Activated CD8-positive, alpha-beta memory T cell treated with anti-CD3 and anti-CD28 coated beads for 24 hours (primary cell): ENCODE measurements around the gene C1orf198.

Source experiments
- DNase-seq: peaks from one replicate; pipeline ENCODE4 v3.0.0-alpha.2; 2020

The C1orf198 gene

DNA sequence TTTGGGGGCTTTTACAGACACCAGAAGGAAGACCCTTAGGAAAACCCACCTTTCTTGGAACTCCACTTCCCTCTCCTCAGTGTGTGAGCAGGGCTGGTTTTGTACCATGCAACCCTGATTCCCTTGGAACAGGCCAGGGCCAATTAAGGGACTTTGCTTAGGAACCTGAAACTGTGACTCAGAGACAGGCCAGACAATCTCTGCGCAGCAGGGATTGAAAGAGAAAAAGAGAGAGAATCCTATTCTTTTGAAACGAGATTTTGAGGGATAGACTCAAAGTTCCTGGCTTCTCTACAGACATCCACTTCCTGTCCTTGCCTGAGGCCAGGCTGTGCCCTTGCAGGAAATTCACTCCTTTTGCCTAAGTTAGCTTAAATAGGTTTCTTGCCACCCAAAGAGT is 23.1 kb upstream of the C1orf198 start:
- DNase-seq: no peak

GRCh38 chr1:230884646-230885045 is 16.3 kb upstream of the C1orf198 start:
- DNase-seq: no peak

- DNase-seq: no peak
Observed at GRCh38 chr1:230883967-230884366, 15.6 kb upstream of the C1orf198 start.

DNA sequence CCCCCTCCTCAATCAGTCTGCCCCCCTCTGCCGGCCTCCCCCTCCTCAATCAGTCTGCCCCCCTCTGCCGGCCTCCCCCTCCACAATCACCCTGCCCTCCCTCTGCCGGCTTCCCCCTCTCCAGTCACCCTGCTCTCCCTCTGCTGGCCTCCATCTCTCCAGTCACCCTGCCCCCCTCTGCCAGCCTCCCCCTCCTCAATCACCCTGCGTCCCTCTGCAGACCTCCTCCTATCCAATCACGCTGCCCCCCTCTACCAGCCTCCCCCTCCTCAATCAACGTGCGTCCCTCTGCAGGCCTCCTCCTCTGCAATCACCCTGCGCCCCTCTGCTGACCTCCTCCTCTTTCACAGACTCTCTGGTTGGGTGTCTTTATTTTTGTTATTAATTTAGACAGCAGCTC is 11.5 kb upstream of the C1orf198 start:
- no peak for DNase-seq

- DNase-seq: no peak
Observed at GRCh38 chr1:230878591-230878990, 10.3 kb upstream of the C1orf198 start.

- DNase-seq: no peak
Observed at GRCh38 chr1:230877924-230878590, 9.7 kb upstream of the C1orf198 start.

GRCh38 chr1:230877146-230877923 is 9.0 kb upstream of the C1orf198 start:
- DNase-seq: no peak

DNA sequence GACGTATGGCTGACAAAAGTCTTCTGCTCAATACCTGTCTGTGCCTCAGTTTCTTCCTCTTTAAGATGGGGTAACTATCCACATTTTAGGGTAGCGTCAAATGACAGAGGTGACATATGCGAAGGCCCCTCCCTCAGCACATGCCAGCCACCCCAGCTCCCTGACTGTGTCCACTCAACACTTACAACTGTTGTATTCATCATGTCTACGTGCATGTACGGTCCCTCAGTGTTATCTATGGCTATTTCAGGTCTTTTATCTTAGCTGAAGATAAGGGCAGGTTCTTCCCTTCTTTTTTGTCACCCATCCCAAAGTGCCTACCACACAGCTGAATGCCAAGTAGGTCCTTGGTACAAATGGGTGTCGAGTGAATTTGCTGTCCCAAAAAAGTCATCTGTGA is 8.3 kb upstream of the C1orf198 start:
- no peak for DNase-seq

DNA sequence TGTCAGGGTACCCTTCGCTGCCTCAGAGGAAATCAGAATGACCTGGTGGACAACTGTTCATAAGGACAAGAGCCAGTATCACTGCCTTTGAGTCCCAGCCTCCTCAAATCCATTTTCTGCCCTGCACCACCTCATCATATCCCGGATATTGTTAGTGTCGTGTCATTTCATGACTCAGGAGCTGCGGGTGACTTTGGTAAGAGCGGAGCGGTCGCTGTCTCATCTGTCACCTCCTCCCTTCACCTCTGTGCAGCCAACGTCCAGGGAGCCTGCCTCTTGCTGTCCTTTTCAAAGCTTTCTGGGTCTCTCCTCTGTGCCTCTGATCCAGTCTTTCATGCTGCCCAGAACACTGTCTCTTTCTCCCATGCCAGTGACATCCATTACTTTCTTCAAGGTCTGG is 7.0 kb upstream of the C1orf198 start:
- no peak for DNase-seq

- no peak for DNase-seq
Observed at GRCh38 chr1:230870916-230871315, 2.6 kb upstream of the C1orf198 start.

DNA sequence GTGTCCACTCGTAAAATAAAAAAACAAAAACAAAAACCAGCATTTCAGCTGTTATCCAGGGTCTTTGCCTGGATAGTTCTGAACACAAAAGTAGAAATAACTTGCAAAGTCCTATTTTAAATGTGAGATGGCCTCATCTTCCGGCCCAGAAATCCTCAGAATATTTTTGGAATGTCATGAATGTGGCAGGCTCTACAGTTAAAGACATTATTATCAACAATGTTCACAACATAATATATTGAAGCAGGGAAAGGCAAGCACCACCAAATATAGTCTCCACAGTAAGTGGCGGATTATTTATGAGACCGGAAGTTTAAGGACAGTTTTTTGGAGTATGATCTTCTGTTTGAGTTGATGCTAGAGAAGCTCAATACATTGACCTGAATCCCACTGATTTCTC is 1.2 kb upstream of the C1orf198 start:
- DNase-seq: no peak

GRCh38 chr1:230868736-230869385 is 540 bp upstream of the C1orf198 start:
- DNase-seq: no peak

DNA sequence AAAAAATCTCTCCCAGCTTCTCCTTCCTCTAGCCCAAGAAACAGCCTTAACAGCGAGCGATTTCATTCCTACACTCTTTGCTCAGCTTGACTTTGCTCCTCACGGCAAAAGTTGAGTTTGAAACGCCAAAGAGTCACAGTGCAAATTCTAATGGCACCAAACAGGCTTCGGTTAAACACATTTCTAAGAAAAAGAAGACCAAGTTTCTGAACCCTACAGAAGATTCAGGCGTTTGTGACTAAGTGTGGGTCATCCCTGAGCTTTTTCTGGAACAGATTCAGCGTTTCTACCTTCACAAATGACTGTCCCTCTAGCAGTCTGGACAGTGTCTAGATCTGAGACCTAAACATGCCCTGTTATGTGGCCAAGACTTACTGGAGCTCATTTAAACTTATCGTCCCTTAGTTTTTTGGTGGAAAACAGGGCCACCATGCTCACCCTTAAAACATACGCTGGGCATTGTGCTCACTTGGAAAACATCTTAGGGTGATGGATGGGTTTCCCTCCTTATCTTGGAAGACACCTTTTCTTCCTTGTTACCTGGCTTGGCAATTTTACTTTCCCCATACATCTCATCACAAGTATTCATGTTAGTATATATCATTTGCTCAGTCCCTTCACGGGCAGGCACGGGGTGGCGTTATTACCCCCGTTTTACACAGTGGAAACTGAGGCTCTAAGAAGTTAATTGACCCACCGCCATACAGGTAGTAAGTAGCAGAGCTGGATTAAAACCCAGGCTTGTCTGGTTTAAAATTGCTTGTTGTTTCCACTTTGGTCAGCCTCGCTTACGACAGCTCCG is 1.0 kb downstream of the C1orf198 start:
- DNase-seq: no peak

DNA sequence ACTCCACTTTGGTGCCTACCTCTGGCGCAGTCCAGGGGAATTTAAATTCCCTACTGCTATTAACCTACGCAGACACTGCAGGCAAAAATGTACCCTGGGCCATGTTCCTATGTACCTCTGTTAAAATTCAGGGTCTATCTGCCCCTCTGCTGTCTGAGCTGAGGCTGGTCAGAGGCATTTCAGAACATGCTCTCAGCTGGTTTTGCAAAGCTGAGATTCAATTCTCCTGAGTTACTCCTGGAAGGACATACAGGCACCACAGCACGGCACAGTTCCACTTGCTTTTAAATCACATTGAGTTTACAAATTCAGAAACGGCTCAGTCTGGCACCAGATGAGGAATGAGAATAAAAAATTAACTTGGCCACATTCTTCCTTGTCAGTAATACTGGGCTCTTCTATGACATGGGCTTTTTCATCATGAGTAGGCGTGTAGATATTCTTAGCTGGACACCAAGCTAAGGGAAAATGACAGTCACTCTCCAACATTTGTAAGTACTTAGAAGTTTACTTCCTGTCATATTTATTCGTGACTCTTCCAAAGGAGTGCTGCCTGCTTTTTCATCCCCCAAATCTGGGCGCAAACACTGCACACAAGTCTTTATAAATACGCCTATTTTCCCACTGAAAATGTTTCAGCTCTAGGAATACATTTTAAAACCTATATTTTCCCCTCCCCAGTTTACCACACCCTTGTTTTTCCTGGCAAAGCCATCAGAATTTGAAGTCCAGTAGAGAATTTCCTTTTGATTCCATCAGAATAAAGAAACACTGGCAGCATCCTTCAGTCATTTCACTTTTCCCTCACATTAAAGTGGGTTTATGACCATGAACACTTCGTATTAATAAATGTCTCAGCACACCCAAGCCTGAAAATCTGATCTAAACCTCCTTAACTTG is 1.9 kb downstream of the C1orf198 start:
- no peak for DNase-seq

- no peak for DNase-seq
Observed at GRCh38 chr1:230865062-230865817, 3.1 kb downstream of the C1orf198 start.

DNA sequence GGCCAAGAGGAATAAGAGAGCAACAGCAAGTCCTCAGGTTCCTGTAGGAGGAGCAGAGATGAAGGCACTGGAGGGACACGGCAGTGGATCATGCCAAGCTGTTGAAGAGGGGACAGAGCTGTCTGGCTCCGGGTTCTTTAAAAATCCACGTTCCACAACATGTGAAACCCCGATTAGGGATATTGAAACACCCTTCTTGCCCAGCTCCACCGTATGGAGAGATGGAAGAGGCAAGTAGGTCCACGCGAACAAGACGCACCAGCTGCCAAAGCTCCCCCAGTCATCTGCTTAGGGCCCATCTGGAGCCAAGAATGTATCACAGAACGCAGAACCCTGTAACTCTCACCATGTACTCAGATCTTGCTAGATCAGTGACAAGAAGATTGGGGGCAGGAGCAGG is 3.9 kb downstream of the C1orf198 start:
- DNase-seq: no peak

DNA sequence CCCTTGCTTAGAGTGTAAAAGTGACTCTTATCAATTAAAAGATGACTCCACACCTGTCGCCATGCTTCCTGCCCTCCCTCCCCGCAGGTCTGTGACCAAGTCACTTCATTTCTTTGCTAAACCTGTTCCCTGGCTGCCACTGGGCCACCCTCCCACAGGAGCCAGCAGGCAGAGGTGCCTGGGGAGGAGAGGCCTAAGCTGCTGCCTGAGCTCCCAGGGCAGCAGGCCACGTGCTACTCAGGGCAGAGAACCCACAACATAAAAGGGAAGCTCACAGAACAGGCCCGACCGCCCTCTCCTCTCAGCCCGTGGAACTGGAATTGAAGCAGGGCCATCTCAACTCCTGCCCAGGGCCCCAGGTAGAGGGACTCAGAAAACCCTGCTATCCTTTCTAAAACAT is 4.9 kb downstream of the C1orf198 start:
- no peak for DNase-seq

DNA sequence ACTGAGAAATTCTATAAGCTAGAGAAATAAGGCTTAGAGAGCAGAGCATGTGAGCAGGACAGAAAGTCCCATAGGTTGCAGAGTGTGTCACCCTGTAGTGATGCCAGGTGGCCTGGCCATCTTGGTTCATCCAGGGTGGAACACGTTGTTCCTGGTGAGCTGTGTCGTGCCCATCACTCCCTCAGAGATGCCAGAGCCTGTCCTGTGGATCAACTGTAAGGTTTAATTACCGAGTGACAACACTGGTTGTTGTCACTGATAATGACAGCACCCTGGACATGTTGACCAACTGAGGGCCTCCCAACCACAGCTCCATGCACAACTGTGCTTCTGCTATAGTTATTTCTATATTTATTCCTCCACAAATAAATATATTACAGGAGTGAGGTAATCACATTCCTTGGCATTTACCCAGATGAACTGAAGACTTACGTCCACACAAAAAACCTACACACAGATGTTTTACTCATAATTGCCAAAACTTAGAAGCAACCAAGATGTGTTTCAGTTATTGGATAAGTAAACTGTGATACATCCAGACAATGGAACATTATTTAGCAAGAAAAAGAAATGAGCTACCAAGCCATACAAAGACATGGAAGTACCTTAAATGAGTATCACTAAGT is 6.2 kb downstream of the C1orf198 start:
- DNase-seq: no peak

DNA sequence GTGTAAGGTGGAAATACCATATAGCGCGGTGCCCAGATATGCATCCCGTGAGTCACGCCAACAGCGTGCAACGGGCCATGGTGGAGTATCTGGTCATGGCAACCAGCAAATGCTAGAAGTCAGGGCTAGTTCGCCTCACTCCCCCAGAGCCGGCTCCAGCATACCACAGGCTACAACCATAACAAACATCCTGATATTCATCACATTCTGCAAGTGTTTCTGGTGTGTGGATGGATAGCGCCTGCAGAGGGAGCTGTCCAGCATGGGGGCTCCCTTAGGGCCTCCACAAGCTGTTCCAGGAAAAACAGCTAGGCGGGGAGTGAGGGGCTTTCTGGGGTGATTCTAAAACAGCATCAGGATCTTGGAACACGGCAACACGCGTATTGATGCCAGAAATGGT is 6.8 kb downstream of the C1orf198 start:
- DNase-seq: no peak

DNA sequence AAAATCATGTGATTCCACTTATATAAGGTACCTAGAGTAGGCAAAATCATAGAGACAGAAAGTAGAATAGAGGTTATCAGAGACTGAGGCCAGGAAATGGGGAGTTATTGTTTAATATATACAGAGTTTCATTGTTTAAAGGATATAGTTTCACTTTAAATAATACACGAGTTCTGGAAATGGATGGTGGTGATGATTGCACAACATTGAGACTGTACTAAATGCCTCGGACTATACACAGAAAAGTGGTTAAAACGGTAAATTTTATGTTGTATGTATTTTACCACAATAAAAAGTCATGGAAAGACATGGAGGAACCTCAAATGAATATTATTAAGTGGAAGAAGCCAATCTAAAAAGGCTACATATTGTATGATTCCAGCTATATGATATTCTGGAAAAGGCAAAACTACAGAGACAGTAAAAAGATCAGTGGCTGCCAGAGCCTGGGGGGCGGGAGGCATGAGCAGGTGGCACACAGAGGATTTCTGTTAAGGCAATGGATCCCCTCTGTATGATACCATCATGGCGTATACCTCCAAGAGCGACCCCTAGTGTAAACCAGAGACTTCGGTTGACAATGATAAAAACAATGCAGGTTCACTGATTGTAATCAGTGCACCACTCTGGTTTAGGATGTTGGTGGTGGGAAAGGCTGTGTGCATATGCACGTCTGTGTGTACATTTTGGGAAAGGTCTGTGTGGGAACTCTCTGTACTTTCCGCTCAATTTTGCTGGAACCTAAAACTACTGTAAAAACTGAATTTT is 7.5 kb downstream of the C1orf198 start:
- DNase-seq: no peak
